Fibroblast of skin of right quadriceps (primary cell): ENCODE data around the gene DENND5A.
A peak's percentile ranks its signal among the peaks of the same experiment; 100 is the strongest.
"Not testable (repeated sequence)": the region's sequence is repeated elsewhere in the genome, so short reads cannot be mapped to it uniquely, and the experiment has no call there.

Experiments
- DNase-seq: peaks from one replicate; pipeline ENCODE4 v3.0.0-alpha.2; 2013

DENND5A gene

GRCh38 chr11:9264316-9265210 lies 587 bp downstream of the DENND5A start:
- DNase-seq, result peak; percentile 86

GRCh38 chr11:9263840-9264315 lies 1.3 kb downstream of the DENND5A start:
- DNase-seq, result peak; percentile 36

- not testable (repeated sequence) for DNase-seq
These were observed 4.4 kb downstream of the DENND5A start for GRCh38 chr11:9260838-9261146.

DNA sequence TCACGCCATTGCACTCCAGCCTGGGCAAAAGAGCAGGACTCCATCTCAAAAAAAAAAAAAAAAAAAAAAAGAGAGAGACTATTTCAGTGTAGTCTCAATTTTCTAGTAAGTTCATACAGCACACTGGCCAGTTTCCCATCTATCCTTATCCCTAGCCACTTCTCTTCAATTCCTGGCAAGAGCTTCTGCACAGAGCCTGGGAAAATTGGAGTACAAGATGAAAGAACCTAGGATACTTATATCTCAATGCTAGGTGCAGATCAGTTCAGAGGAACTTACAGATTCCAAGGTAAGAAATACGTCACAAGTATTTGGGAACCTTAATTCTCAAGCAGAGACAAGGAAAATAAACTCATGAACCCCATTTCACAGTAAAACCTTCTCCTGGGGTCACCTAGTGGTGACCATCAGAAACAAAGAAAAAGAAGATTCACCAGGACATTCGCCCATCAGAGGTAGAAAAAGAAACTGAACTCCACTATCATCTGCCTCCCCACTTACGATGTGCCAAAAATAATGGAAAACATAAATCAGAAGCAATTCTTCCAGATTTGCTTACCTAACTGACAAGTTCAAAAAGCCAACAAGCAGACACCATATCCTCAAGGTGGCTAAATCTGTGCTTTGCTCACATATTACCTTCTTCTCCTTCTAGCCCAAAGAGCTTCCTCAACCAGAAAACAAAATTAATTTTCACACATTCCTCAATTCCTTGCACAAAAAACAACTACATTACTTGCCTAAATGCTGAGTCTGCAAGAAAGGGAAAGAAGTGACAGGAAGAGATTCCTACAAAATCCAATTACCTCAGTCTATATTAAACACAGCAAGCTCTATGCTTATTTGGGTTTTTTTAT lies 4.9 kb downstream of the DENND5A start:
- no peak for DNase-seq

- not testable (repeated sequence) for DNase-seq
These were observed 6.9 kb downstream of the DENND5A start for GRCh38 chr11:9258279-9258678.

DNA sequence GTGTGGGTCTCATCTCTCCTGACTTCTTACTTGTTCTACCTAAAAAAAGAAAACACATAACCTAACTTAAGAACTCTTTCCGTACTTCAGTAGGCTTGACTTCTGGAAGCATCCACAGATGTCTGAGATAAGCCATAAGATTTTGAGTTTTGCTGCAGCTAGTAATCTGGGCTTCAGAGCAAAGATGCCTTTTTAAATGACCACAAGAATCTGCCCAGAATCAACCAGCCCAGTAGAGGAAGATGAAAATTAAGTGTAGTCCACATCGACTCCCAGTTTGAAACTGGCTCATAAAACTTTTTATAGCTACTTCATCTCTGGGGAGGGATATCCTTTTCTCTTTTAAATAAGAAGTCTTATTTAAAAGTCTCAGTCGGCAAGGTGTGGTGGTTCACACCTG lies 10.7 kb downstream of the DENND5A start:
- DNase-seq, result no peak

GRCh38 chr11:9253086-9253485 lies 12.1 kb downstream of the DENND5A start:
- DNase-seq, result no peak

DNA sequence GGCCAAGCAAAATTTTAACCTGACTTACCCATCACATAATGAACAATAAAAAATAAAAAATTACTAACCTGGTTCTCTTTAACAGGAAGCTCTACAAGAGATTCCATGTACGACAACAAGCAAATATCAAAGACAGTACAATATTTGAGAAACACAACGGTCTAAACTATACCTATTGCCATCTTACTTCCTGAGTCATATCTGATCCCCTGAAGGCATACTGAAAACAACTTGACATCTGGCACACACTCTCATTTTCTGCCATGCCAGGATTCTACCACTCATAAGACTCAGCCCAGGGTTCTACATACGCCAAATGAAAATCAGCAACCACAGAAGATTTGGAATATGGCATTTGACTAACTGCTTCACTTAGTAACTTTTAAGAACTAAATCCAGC lies 13.8 kb downstream of the DENND5A start:
- no peak for DNase-seq

GRCh38 chr11:9250139-9250582 lies 15.0 kb downstream of the DENND5A start:
- no peak for DNase-seq

- DNase-seq, result no peak
These were observed 15.9 kb downstream of the DENND5A start for GRCh38 chr11:9249252-9249651.

- no peak for DNase-seq
These were observed 17.3 kb downstream of the DENND5A start for GRCh38 chr11:9247863-9248262.

DNA sequence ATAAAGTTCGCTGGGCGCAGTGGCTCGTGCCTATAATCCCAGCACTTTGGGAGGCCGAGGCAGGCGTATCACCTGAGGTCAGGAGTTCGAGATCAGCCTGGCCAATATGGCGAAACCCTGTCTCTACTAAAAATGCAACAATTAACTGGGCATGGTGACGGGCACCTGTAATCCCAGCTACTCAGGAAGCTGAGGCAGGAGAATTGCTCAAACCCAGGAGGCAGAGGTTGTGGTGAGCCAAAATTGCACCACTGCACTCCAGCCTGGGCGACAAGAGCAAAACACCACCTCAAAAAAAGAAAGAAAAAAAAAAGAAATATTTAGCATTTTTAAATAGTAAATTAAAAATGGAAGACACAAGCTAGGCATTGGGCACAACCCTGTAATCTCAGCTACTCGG lies 28.9 kb downstream of the DENND5A start:
- DNase-seq, result not testable (repeated sequence)

GRCh38 chr11:9232482-9232881 lies 32.7 kb downstream of the DENND5A start:
- no peak for DNase-seq

DNA sequence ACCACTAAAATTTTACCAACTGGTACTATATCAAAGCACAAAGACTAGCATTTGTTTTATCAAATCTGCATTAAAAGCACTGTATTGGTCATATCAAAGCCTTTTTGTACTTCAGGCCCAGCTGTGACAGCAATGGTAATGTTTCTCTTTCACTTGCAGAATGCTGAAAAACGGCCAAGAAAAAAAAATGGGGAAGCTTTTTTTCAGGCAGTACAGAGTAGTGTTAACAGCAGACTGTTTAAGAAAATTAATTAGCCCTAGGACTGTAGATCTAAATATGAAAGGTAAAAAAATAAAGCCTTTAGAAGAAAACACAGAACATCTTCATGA lies 33.3 kb downstream of the DENND5A start:
- peak; percentile 44 for DNase-seq

DNA sequence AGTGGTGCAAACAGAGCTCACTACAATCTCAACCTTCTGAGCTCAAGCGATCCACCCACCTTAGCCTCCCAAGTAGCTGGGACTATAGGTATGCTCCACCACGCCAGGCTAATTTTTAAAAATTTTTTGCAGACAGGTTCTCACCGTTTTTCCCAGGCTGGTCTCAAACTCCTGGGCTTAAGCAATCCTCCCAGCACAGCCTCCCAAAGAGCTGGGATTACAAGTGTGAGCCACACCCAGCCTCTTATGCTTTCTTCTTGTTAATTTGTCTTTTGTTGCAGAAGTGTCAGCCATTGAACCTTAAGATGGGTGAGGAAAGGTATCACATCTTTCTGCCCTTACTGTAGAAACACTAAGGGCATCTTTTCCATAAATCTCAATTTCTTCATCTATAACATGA lies 34.9 kb downstream of the DENND5A start:
- no peak for DNase-seq

GRCh38 chr11:9228091-9228490 lies 37.1 kb downstream of the DENND5A start:
- no peak for DNase-seq

DNA sequence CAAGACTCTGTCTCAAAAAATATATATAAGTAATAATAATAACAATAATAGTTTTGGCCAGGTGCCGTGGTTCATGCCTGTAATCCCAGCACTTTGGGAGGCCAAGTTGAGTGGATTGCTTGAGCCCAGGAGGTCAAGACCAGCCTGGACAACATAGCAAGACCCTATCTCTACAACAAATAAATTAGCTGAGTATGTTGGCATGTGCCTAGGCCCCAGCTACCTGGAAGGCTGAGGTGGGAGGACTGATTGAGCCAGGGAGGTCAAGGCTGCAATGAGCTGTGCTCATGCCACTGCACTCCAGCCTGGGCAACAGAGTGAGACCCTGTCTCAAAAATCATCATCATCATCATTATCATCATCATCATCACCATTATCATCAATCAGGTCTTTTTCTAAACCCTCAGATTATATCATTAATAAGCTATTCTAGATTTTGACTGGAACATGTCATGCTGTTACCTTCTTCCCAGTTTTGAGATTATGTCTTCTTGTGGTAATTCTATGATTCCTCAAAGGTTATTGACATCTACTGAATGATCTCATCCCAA lies 39.3 kb downstream of the DENND5A start:
- no peak for DNase-seq

- peak; percentile 15 for DNase-seq
These were observed 42.5 kb downstream of the DENND5A start for GRCh38 chr11:9222654-9223053.

DNA sequence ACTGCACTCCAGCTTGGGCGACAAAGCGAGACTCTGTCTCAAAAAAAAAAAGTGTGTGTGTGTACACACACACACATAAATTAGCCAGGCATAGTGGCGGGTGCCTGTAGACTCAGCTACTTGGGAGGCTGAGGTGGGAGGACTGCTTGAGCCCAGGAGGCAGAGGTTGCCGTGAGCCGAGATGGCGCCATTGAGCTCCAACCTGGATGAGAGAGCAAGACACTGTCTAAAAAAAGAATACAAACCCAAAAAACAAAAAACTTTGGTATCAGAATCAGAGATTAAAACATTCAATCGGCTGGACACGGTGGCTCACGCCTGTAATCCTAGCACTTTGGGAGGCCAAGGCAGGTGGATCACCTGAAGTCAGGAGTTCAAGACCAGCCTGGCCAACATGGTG lies 44.3 kb downstream of the DENND5A start:
- DNase-seq, result not testable (repeated sequence)

DNA sequence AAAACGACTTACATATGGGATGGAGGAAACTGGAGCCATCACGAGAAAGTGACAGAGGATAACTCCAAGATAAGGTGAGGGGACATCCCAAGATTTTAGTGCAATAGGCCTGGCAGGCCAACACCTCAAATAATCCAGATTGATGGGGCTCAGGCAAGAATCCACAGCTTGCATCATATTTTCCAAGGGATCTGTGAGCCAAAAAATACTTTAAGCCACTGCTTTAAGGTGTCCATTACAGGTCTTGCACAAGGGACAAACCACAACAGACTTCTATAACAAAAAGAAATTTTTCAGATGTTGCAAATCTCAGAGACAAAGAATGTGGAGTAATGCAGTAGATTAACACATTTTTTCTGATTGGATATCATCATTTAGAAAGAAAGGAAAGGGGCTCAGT lies 45.6 kb downstream of the DENND5A start:
- DNase-seq, result peak; percentile 87

DNA sequence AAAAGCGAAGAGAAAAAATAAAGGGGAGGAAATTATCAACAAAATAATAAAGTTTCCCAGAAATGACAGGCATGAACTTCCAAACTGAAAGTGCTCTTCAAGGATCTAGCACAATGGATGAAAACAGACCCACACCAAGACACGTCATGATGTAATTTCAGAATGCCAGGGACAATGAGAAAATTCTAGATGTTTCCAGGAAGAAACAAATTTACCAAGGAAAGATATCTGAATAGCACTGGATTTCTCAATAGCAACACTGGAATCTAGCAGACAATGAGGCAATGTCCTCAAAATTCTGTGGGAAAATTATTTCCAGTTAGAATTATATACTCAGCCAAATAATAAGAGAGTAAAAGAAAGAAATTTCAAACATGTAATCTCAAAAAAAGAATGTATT lies 46.0 kb downstream of the DENND5A start:
- DNase-seq, result peak; percentile 72

- DNase-seq, result no peak
These were observed 50.4 kb downstream of the DENND5A start for GRCh38 chr11:9214765-9215164.

DNA sequence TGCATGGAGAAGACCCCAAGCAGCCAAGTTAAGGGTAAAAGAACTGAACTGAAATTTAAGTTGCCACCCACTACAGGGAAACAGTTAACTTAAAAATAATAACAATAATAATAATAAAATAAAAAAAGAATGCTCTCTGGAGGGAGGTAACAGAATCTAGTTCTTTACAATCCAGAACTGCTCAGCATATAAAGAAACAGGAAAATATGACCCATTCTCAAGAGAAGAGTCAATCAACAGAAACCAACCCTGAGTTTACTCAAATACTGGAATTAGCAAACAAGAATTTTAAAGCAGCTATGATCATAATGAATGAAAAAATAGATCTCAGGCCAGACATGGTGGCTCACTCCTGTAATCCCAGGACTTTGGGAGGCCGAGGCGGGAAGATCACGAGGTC lies 53.8 kb downstream of the DENND5A start:
- no peak for DNase-seq

DNA sequence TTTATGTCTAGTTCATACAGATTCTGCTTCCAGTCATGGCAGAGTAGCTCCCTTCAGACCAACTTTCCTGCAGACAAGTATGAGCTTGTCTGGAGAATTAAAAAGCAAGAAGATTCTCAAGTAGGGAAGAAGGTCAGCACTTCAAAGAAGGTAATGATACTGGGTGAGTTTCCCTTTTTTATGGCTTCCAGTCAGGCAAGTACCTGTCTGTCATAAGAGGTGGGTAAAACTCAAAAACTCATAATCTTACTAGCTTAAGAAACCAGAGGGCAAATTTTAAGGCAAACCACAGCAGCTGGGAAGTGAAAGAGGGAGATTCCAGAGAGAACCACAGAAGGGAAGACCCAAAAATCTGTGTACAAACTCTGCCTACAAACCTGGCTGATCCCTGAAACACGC lies 54.2 kb downstream of the DENND5A start:
- peak; percentile 23 for DNase-seq
